Endothelial cell of umbilical vein (primary cell): ENCODE data around the gene UQCC2. TPM values are rescaled to one million over a fixed set of nuclear protein-coding genes. Genes with fewer than 3 reads are reported as not detected.

Source experiments
- BruUV-seq: library from RNA; stranded (reverse); fragments of 400-500 nt; replicated peaks from 2 replicates; lab custom pipeline; 2021; lab: Mats Ljungman, UMichigan
- CTCF ChIA-PET: fragments of 300-600, 350-600 bp; sonication (Branson Sonifier 250); formaldehyde crosslinking; loops from one replicate; lab custom pipeline; 2021; ENCODE audit warnings: antibody characterized with exemption, inconsistent platforms; lab: Charles Lee
- POLR2A ChIA-PET: fragments of 300-600, 350-600 bp; sonication (Branson Sonifier 250); formaldehyde crosslinking; loops from one replicate; lab custom pipeline; 2021; ENCODE audit warnings: antibody characterized with exemption, inconsistent platforms; lab: Charles Lee
- DNase-seq: peaks from one replicate; pipeline ENCODE4 v3.0.0-alpha.2; 2011; ENCODE audit warnings: low read depth, low spot score
- FAIRE-seq: peaks from 2 replicates; lab custom pipeline; 2011; peaks lifted over from hg19 to GRCh38; lab: Jason Lieb, UNC
- H2AFZ ChIP-seq: 2 replicates; pipeline ENCODE4 v1.6.0; 2012; ENCODE audit warnings: low read depth, low read length, control low read depth, inconsistent platforms
- H3K27ac ChIP-seq: 2 replicates; pipeline ENCODE4 v1.5.1; 2011; ENCODE audit warnings: low read depth, mild to moderate bottlenecking, control low read depth, low read length, moderate library complexity; ENCODE audit not compliant: insufficient read depth
- H3K27me3 ChIP-seq, 2 experiments: 2 replicates each; pipeline versions ENCODE4 v1.6.0 to v1.6.1; 2011; ENCODE audit warnings: low read length in 2 of 2, mixed read lengths in 1 of 2; ENCODE audit not compliant: control insufficient read depth in 2 of 2, insufficient read depth in 2 of 2
- H3K36me3 ChIP-seq, 2 experiments: 2 replicates in 1 of 2; 3 replicates in 1 of 2; pipeline ENCODE4 v1.5.1; 2011; ENCODE audit warnings: low read length in 2 of 2, mild to moderate bottlenecking in 1 of 2, moderate library complexity in 1 of 2; ENCODE audit not compliant: control insufficient read depth in 2 of 2, insufficient read depth in 2 of 2; ENCODE audit errors: extremely low read depth in 1 of 2
- H3K4me1 ChIP-seq: 3 replicates; pipeline ENCODE4 v1.5.1; 2011; ENCODE audit warnings: mild to moderate bottlenecking, low read length; ENCODE audit not compliant: control insufficient read depth, insufficient read depth; ENCODE audit errors: extremely low read depth
- H3K4me2 ChIP-seq: 2 replicates; pipeline ENCODE4 v1.6.1; 2011; ENCODE audit warnings: low read length, control low read depth, mixed read lengths; ENCODE audit not compliant: insufficient read depth
- H3K4me3 ChIP-seq, 3 experiments: fragments of 200-600 bp in 1 of 3; sonication (generic), shearing (Covaris generic) in 1 of 3; replicated peaks in 1 of 3; 2 replicates each; pipeline ENCODE4 v1.5.1; 2011 to 2016; ENCODE audit warnings: control low read depth in 3 of 3, low read length in 3 of 3, mild to moderate bottlenecking in 2 of 3, inconsistent platforms in 1 of 3, low read depth in 1 of 3, moderate library complexity in 1 of 3; ENCODE audit not compliant: insufficient read depth in 1 of 3
- H3K79me2 ChIP-seq: 2 replicates; pipeline ENCODE4 v1.6.0; 2012; ENCODE audit warnings: low read length, inconsistent platforms; ENCODE audit not compliant: control insufficient read depth, insufficient read depth
- H3K9ac ChIP-seq: replicated peaks from 2 replicates; pipeline ENCODE3; 2011; ENCODE audit warnings: low read length, control low read depth; ENCODE audit not compliant: insufficient read depth; ENCODE audit errors: extremely low read depth
- H3K9me1 ChIP-seq: replicated peaks from 3 replicates; pipeline ENCODE4 v1.6.0; 2011; ENCODE audit warnings: mild to moderate bottlenecking, low read length; ENCODE audit not compliant: control insufficient read depth, insufficient read depth; ENCODE audit errors: extremely low read depth
- H3K9me3 ChIP-seq: replicated peaks from 2 replicates; pipeline ENCODE4 v1.5.1; 2012; ENCODE audit warnings: low read length, inconsistent platforms; ENCODE audit not compliant: control insufficient read depth, insufficient read depth
- H4K20me1 ChIP-seq: replicated peaks from 2 replicates; pipeline ENCODE3; 2011; ENCODE audit warnings: mild to moderate bottlenecking, low read length; ENCODE audit not compliant: control insufficient read depth, insufficient read depth; ENCODE audit errors: extremely low read depth
- CTCF ChIP-seq, 2 donors: IDR thresholded peaks; 1 replicate in 1 of 2; 2 replicates in 1 of 2; pipeline ENCODE4 v1.5.1; 2011; ENCODE audit warnings: low read length in 2 of 2, mild to moderate bottlenecking in 2 of 2, moderate library complexity in 2 of 2, control low read depth in 1 of 2, inconsistent platforms in 1 of 2, low read depth in 1 of 2; ENCODE audit not compliant: insufficient read depth in 1 of 2; ENCODE audit errors: extremely low read depth in 1 of 2
- EZH2 ChIP-seq: IDR thresholded peaks from 2 replicates; pipeline ENCODE4 v1.6.1; 2012; ENCODE audit warnings: borderline replicate concordance, low read depth, mild to moderate bottlenecking, moderate library complexity, low read length, inconsistent platforms; ENCODE audit not compliant: severe bottlenecking
- FOS ChIP-seq: IDR thresholded peaks from 2 replicates; pipeline ENCODE4 v1.6.1; 2011; ENCODE audit warnings: mild to moderate bottlenecking, low read length, moderate library complexity, borderline replicate concordance; ENCODE audit not compliant: insufficient read depth
- GATA2 ChIP-seq: IDR thresholded peaks from 2 replicates; pipeline ENCODE4 v1.7.0; 2011; ENCODE audit warnings: low read depth, mild to moderate bottlenecking, moderate library complexity, mixed read lengths, low read length; ENCODE audit not compliant: insufficient read length, insufficient read depth
- JUN ChIP-seq: IDR thresholded peaks from 2 replicates; pipeline ENCODE4 v1.6.1; 2011; ENCODE audit warnings: borderline replicate concordance, low read depth; ENCODE audit not compliant: insufficient read length, insufficient read depth
- MYC ChIP-seq: IDR thresholded peaks from one replicate; pipeline ENCODE4 v1.6.1; 2011; ENCODE audit warnings: mild to moderate bottlenecking, low read depth, low read length
- POLR2A ChIP-seq: IDR thresholded peaks from 2 replicates; pipeline ENCODE4 v1.6.1; 2012; ENCODE audit warnings: low read depth, mild to moderate bottlenecking, control low read depth, low read length
- POLR2AphosphoS5 ChIP-seq: IDR thresholded peaks from 2 replicates; pipeline ENCODE4 v1.6.1; 2012; ENCODE audit warnings: low read depth, mild to moderate bottlenecking, control low read depth, low read length, moderate library complexity; ENCODE audit not compliant: insufficient read depth
- dilution Hi-C: fragments of 300-500 bp; cut with MboI; formaldehyde crosslinking; loops from one replicate; pipeline ENCODE4 v1.15.0; 2019; ENCODE audit warnings: low sequenced_read_pairs; ENCODE audit not compliant: extremely low pct_ligation_motif_present
- intact Hi-C: fragments of 100-400 bp; cut with micrococcal nuclease; formaldehyde crosslinking; loops from one replicate; pipeline ENCODE4 v1.10.0; 2022
- polyA plus RNA-seq, 4 experiments: library from polyadenylated mRNA; depleted of rRNA in 3 of 4; stranded (reverse) in 3 of 4; unstranded in 1 of 4; fragments of >200 nt; gene quantifications; 2 replicates each; pipeline versions ENCODE4 v1.2.1 to v1.2.3, GENCODE V29; 2011 to 2012; ENCODE audit warnings: missing spikeins in 1 of 4
- total RNA-seq: library from RNA; stranded (reverse); gene quantifications from 2 replicates; pipeline ENCODE4 v1.2.3, GENCODE V29; 2021
- TF ChIP-seq, protein P1 (sequence below): IDR thresholded peaks from 2 replicates; pipeline ENCODE4 v1.6.1; 2011; ENCODE audit not compliant: insufficient read depth, insufficient read length

Gene UQCC2
- total and polyA plus RNA-seq, 2 donors (not counting 3 experiments of a cell fraction or from before 2014, with no cell fraction given), result 46.3 to 95.3 TPM

DNA sequence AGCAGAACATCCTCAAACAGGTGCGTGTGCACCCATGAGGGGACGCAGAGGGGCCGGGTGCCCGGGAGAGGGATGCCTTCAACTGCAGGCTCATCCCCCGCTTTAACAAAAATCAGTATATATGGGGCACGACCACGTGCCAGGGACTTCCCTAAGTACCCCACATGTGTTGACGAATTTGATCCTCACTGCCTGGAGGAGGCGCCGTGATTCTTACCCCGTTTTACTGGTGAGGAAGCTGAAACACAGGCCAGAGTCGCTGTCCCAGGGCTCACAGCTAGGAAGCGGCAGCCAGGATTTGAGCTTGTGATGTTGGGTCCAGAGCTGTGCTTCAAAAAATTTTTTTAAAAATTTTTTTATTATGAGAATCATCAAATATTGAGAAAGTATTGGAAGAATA lies 45.5 kb downstream of the UQCC2 start:
- ChIA-PET CTCF (interaction anchor here (1.3 to 1.7 kb wide), 2 partner anchors 31 to 35 kb away, joined by 5 to 11 read pairs; no protein-coding TSS in a partner anchor), POLR2A (no interaction called here)
- no peaks in the 10 kb centered on the region for H3K27me3 ChIP-seq
- no peaks in the 10 kb centered on the region for H3K9me3 ChIP-seq
- intact Hi-C loops, result no loop called here
- H3K9ac ChIP-seq, result no peak overlapping the region
- H3K4me2 ChIP-seq, result no peak overlapping the region
- no peaks in the 10 kb centered on the region for H3K4me1 ChIP-seq
- H3K79me2 ChIP-seq, result no peaks in the 10 kb centered on the region
- DNase-seq, result no peak
- H3K4me3 ChIP-seq, result no peak overlapping the region
- no peak for TF ChIP-seq MYC
- TF ChIP-seq, protein P1, sequence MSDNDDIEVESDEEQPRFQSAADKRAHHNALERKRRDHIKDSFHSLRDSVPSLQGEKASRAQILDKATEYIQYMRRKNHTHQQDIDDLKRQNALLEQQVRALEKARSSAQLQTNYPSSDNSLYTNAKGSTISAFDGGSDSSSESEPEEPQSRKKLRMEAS, result no peak
- TF ChIP-seq GATA2, result no peak
- no peak for TF ChIP-seq CTCF (IDR thresholded peaks at IDR 0.05; ENCODE audit: extremely low read depth in 1 of 2, insufficient read depth in 1 of 2, low read depth in 1 of 2, low read length in 2 of 2)
- TF ChIP-seq EZH2, result no peak
- no peak for TF ChIP-seq POLR2A
- TF ChIP-seq FOS, result no peak
- TF ChIP-seq JUN, result no peak
- no peak for TF ChIP-seq POLR2AphosphoS5
- no peaks in the 10 kb centered on the region for H4K20me1 ChIP-seq
- dilution Hi-C loops, result no loop called here
- no peak overlapping the region for H3K27ac ChIP-seq
- FAIRE-seq, result no peak
- H3K36me3 ChIP-seq, result peaks cover 0 to 22% of the 10 kb centered on the region in 2 experiments
- no peaks in the 10 kb centered on the region for H3K9me1 ChIP-seq
- H2AFZ ChIP-seq, result no peak overlapping the region
- BruUV-seq, result no TSS peak
